HG03521 (cell line): Measurements from ENCODE around the gene PRR29.

Experiments used
- ATAC-seq: cut with Tn5 transposase; IDR thresholded peaks from one replicate; pipeline ENCODE4 v1.9.1; 2021; ENCODE audit warnings: mild to moderate bottlenecking, moderate library complexity; ENCODE audit not compliant: unreplicated experiment

The PRR29 gene

GRCh38 chr17:64008346-64008745 lies 10.2 kb downstream of the PRR29 start:
- ATAC-seq, result no peak

GRCh38 chr17:64008830-64009229 lies 10.7 kb downstream of the PRR29 start:
- ATAC-seq, result no peak

GRCh38 chr17:64009571-64010402 lies 11.6 kb downstream of the PRR29 start:
- no peak for ATAC-seq

DNA sequence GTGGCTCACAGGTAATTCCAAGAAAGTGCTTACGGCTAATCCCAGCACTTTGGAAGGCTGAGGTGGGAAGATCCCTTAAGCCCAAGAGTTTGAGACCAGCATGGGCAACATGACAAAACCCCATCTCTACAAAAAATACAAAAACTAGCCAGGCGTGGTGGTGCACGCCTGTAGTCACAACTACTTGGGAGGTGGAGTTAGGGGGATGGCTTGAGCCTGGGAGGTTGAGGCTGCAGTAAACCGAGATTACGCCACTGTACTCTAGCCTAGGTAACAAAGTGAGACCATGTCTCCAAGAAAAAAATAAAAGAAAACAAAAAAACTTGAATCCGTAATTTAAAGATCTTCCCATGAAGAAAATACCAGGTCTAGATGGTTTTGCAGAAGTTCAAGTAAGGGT lies 17.3 kb downstream of the PRR29 start:
- no peak for ATAC-seq

DNA sequence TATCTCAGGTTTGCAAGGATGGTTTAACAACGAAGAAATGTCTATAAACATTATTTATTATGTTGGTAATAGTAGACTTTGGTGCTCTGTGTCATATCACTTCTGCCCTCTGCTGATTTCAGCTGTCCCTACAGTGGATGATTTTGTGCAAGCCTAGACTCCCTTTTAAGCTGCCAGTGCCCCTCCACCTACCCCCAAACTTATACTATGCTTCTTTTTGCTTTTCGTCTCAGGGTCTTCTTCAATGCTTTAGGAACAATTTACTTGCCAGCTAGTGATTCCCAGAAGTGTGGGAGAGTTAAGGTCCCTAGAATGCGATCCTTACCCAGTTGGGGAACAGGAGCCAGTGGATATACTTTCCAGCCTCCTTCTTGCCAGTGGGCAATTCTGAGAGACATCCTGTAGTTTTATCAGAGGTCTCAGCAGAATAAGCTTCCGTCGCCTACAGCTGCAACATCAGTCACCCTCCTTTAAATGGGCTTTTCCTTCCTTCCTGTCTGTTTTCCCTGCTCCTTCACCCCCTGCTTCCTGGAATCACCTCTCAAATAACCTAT lies 18.2 kb downstream of the PRR29 start:
- no peak for ATAC-seq

DNA sequence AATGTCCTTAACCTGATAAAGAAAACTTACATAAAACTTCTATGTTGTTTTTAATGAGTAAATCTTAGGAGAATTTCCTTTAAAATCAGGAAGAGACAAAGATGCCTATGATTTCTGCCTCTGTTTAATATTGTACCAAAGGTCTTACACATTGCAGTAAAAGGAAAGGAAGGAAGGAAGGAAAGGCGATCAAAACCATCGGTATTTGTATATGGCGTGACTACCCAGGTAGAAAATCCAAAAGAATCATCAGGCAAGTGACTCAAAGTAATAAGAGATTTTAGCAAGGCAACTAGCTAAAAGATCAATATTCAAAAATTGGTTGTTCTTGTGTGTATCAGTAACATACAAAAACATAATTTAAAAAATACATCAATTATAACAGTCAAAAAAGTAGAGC lies 18.8 kb downstream of the PRR29 start:
- no peak for ATAC-seq

DNA sequence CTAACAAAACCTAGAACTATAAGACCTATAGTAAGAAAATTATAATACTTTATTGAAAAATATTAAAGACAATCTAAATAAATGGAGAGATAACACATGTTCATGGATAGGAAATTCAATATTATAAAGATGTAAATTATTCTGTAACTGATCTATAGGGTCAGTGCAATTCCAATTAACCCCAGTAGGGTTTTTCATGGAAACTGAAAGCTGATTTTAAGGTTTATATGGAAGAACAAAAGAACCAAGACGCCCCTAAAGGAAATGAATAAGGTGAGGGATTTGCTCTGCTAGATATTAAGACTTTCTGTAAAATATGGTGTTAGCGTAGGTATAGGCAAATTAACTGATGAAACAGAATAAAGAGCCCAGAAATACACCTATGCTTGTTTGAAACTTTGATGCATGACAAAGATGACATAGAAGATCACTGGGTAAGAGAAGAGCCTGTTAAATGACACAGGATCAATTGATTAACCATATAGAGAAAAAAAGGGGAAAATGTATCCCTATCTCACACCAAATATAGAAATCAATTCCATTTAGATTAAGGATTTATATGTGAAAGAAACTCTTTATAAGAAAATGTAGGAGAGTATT lies 19.3 kb downstream of the PRR29 start:
- no peak for ATAC-seq

- ATAC-seq, result peak; percentile 7
These were observed 21.4 kb downstream of the PRR29 start for GRCh38 chr17:64019551-64019961.

GRCh38 chr17:64020056-64020766 lies 22.1 kb downstream of the PRR29 start, which contains the start of gene ICAM2:
Gene ICAM2 (minus strand): TSS chr17:64020633. CDS start chr17:64006691, 13,942 bp downstream.
- peak; percentile 63 for ATAC-seq

GRCh38 chr17:64022611-64023063 lies 24.5 kb downstream of the PRR29 start:
- ATAC-seq, result no peak

GRCh38 chr17:64024215-64024654 lies 26.1 kb downstream of the PRR29 start:
- ATAC-seq, result no peak

DNA sequence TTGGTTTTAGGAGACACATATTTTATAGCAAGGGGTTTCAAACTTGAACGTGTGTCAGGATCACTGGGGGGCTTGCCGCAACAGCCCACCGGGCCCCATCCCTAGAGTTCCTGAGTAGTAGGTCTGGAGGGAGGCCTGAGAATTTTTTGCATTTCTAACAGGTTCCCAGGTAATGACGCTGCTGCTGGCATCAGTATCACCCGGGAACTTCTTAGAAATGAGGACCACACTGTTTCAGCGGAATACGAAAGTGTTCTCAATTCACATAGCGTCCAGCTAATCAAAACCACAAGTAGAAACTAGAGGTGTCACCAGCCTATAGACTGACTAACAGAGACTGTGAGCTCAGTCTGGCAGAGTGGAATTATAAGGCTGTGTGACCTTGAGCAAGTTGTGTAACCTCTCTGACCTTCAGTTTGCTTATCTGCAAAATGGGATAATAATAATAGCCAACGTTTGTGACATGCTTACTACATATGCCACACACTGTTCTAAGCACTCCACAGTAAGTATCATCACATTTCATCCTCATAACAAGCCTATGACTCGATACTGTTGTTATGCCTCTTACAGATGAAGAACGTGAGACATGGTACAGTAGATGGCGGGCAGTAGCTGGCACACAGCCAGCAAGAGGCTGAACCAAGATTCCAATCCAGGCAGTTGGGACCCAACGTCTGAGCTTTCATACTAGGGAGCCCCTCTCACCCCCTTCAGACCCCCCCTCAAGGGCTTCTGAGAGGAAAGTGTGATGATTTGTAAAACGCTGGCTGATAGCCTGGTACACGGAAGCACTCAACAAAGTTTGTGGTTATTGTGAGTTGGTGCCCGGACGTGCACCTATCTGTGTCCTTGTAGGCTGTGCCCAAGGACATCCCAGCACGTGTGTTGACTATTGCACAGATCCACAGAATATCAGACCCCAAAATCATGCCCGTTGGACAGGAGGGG lies 26.9 kb downstream of the PRR29 start:
- no peak for ATAC-seq

DNA sequence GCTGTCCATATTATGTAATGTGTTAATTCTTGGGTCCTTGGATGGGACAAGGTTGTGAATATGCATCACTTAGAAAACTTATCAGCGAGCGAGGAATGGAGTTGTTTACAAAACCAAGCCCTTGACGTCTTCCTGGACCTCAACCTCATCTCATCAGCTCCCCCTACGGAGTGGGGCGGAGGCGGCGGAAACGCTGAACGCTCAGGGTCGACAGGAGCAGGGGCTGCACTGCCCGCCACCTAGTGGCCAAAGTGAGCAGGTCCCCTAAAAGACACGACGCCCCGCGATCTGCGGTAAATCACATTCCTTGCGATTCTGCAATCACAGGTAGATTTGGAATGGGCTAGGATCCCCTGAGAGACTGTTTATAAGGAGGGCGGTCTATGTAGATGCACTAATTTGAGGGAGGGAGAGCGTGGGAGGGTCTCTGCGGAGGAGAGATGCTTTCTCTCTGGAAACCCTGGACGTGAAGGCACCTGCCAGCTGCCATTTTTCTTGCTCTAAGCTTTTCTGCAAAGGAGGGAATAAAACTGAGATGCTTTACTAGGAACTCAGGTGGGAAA lies 27.7 kb downstream of the PRR29 start:
- ATAC-seq, result peak; percentile 76

- ATAC-seq, result no peak
These were observed 30.8 kb downstream of the PRR29 start for GRCh38 chr17:64028874-64029464.

GRCh38 chr17:64032081-64032480 lies 33.9 kb downstream of the PRR29 start:
- ATAC-seq, result no peak

GRCh38 chr17:64036198-64036922 lies 38.2 kb downstream of the PRR29 start:
- no peak for ATAC-seq

GRCh38 chr17:64037180-64037579 lies 39.0 kb downstream of the PRR29 start:
- ATAC-seq, result no peak

GRCh38 chr17:64037802-64038201 lies 39.7 kb downstream of the PRR29 start:
- no peak for ATAC-seq
